GM06990 (cell line): ENCODE results near the gene PKIB.
"Not testable (repeated sequence)": the region's sequence is repeated elsewhere in the genome, so short reads cannot be mapped to it uniquely, and the experiment has no call there.

Experiments
- DNase-seq: peaks from one replicate; pipeline ENCODE4 v3.0.0-alpha.2; 2011; ENCODE audit not compliant: insufficient read length; ENCODE audit errors: extremely low read depth
- H3K27me3 ChIP-seq: replicated peaks from 2 replicates; pipeline ENCODE4 v1.6.0; 2011; ENCODE audit warnings: low read length; ENCODE audit not compliant: control insufficient read depth, insufficient read depth
- H3K36me3 ChIP-seq: 2 replicates; pipeline ENCODE4 v1.5.1; 2011; ENCODE audit warnings: low read length; ENCODE audit not compliant: control insufficient read depth, insufficient read depth
- H3K4me3 ChIP-seq: replicated peaks from 2 replicates; pipeline ENCODE4 v1.5.1; 2011; ENCODE audit warnings: low read depth, mild to moderate bottlenecking, control low read depth, low read length
- CTCF ChIP-seq: IDR thresholded peaks from 2 replicates; pipeline ENCODE4 v1.5.1; 2011; ENCODE audit warnings: low read length, control low read depth, mild to moderate bottlenecking, inconsistent platforms; ENCODE audit not compliant: insufficient read depth, poor library complexity, severe bottlenecking

PKIB gene

GRCh38 chr6:122631571-122632249 is 21.5 kb downstream of the PKIB start:
- Histone ChIP-seq H3K36me3 (no peaks in the 10 kb centered on the region), H3K27me3 (no peaks in the 10 kb centered on the region), H3K4me3 (no peak overlapping the region)
- no peak for DNase-seq
- TF ChIP-seq CTCF, result no peak

GRCh38 chr6:122640366-122640765 is 30.2 kb downstream of the PKIB start:
- no peak for TF ChIP-seq CTCF
- H3K36me3 ChIP-seq, result no peaks in the 10 kb centered on the region
- no peak overlapping the region for H3K4me3 ChIP-seq
- no peak for DNase-seq
- no peaks in the 10 kb centered on the region; the same call in 1 of the 2 replicates for H3K27me3 ChIP-seq

DNA sequence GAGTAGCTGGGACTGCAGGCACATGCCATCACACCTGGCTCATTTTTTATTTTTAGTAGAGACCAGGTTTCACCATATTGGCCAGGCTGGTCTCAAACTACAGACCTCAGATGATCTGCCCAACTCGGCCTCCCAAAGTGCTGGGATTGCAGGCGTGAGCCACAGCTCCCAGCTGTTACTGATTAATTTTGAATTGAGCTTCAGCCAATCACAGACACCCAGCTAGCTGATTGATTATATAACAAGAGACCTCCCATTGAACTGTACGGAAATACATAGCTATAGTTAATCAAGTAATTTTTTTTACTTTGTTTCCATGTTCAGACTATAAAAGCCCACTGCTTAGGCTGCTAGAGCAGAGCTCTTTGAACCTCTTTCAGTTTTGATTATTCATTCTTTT is 31.6 kb downstream of the PKIB start:
- Histone ChIP-seq H3K27me3 (no peaks in the 10 kb centered on the region; the same call in 1 of the 2 replicates), H3K36me3 (no peaks in the 10 kb centered on the region), H3K4me3 (no peak overlapping the region)
- no peak for DNase-seq
- TF ChIP-seq CTCF, result no peak

DNA sequence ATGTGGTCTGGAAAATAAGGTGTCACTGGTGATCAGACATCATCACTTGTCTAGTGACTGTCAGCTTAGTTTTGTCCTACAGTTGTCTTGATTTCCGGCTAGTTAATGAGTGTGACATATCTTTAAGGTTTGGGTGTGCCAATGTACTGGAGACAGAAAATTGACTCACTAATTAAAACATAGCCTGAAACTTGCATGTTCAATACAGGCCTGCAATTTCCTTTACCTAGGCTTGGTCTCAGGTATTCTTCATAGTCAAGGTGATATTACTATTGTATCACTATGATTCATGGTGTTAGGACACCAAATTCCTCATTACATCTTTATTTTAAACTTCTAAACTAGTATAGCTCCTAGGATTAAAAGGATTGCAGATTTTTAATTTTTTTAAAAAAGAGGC is 32.4 kb downstream of the PKIB start:
- DNase-seq, H3K4me3 ChIP-seq, H3K27me3 ChIP-seq, H3K36me3 ChIP-seq: not testable (repeated sequence)

DNA sequence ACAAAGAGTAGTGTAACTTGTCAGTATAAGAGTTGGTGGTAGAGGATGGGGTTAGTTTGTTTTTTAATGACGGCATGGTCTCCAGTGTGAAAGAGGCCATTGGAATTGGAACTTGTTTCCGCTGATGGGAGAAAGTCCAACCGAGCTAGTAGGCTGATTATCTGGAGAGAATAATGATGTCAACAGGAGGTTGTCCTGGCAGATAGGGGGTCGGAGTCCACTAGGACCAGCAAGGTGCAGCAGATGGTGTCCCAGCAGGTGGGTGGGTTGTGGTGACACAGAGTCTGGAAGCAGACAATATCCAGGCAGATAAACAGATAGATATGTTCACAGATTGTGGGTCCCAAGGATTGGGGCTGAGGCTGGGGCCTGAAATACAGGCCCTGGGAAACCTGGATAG is 35.1 kb downstream of the PKIB start:
- H3K27me3 ChIP-seq, result no peaks in the 10 kb centered on the region
- TF ChIP-seq CTCF, result no peak
- DNase-seq, result no peak
- no peak overlapping the region for H3K4me3 ChIP-seq
- no peaks in the 10 kb centered on the region for H3K36me3 ChIP-seq

GRCh38 chr6:122647765-122648164 is 37.6 kb downstream of the PKIB start:
- no peaks in the 10 kb centered on the region for H3K36me3 ChIP-seq
- H3K27me3 ChIP-seq, result no peaks in the 10 kb centered on the region
- DNase-seq, result no peak
- no peak overlapping the region for H3K4me3 ChIP-seq
- TF ChIP-seq CTCF, result no peak
